ENCODE results near the gene ZNF804A.

GRCh38 chr2:184654945-184655344, 56.6 kb downstream of the ZNF804A start:
- TF ChIP-seq POLR2A (IDR thresholded peaks at IDR 0.05) (no peak), CTCF (IDR thresholded peaks at IDR 0.05) (no peak), POLR2AphosphoS5 (IDR thresholded peaks at IDR 0.05) (no peak), EP300 (IDR thresholded peaks at IDR 0.05) (no peak)
